Epidermal melanocyte (primary cell): ENCODE results near the gene KIF3B.
"Not testable (repeated sequence)": the region's sequence is repeated elsewhere in the genome, so short reads cannot be mapped to it uniquely, and the experiment has no call there.

ENCODE experiments used
- DNase-seq: peaks from one replicate; pipeline ENCODE4 v3.0.0; 2011; ENCODE audit warnings: low spot score; ENCODE audit not compliant: insufficient read length

The KIF3B gene

DNA sequence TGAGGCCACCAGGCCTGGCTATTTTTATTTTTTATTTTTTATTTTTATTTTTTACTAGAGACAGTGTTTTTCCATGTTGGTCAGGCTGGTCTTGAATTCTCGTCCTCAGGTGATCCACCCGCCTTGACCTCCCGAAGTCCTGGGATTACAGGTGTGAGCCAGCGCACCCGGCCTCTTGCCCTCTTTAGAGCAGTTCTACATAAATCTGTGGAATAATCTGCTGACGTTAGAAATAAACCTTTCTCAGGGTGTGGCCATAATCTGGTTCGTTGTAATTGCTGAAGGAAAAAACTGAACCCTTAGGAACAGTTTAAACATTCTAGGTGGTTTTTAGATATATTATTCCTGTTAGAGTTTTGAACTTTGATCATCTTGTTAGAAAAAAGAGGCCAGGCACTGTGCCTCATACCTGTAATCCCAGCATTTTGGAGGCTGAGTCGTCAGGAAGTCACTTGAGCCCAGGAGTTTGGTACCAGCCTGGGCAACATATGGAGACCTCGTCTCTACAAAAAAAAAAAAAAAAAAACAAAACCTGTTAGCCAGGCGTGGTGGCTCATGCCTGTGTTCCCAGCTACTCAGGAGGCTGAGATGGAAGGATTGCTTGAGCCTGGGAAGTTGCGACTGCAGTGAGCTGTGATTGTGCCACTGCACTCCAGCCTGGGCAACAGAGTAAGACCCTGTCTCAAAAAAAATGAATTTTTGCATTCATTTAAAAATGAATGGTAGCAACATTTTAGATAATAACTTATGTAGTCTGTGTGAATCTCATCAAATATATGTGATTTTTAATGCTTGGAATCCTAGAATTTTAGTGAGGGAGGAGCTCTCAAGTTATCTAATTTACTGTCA is 104.9 kb downstream of the KIF3B start:
- no peak for DNase-seq

GRCh38 chr20:32383441-32383840 is 106.0 kb downstream of the KIF3B start:
- DNase-seq: not testable (repeated sequence)
